ENCODE measurements around the gene TFF2. TPM values are rescaled to one million over a fixed set of nuclear protein-coding genes. Genes with fewer than 3 reads are reported as not detected.

The TFF2 gene
- not detected for polyA plus RNA-seq (ENCODE audit: insufficient read length in 3 of 3)

DNA sequence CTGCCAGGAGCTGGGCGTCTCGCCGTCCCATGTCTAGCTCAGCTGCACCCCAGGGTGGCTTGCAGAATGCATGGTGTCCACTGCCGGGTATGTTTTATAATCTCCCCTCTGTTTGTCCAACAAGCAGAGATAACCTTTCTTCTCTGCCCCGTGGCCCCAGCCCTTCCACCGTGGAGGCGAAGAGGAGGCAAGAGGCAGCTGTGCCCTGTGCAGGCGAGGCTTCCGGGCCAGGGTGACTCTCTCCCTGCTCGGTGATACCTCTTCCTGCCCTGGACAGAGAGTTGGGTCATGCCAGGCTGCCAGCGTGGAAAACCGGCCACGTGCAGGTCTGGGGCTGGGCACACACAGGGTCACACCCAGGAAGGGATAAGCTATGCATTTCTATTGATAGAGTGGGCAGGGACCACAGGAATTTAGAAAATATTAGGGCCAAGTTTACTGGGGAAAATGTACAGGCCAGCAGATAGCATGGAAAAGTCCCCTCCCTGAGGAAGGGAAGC lies at the start of gene TFF2:
Gene TFF2, minus strand, starts transcription at position 68 of the 500 bp plus-strand sequence. Its CDS starts 37 bp downstream, at position 31.
- no peak for DNase-seq (ENCODE audit: low read depth in 3 of 3, low spot score in 2 of 3)

DNA sequence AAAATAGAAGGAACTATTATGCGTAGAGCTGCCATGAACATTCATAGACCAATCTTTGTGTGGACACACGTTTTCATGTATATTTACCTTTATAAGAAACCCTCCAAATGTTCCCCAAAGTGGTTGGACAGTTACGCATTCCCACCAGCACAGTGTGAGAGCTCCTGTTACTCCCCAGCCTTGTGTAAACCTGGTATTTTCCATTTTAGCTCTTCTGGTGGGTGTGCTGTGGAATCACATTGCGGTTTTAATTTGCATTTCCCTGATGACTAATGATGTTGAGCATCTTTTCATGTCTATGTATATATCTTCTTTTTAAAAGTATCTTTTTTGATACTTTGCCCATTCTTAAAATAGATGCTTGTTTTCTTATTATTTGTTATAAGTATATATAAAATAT lies 49.7 kb upstream of the TFF2 start:
- no peak for DNase-seq (ENCODE audit: low read depth in 3 of 3, low spot score in 2 of 3)

- DNase-seq (ENCODE audit: low read depth in 3 of 3, low spot score in 2 of 3): no peak
These were observed 47.7 kb upstream of the TFF2 start for GRCh38 chr21:42398436-42399028.

GRCh38 chr21:42397746-42398394 lies 47.1 kb upstream of the TFF2 start:
- no peak for DNase-seq (ENCODE audit: low read depth in 3 of 3, low spot score in 2 of 3)

GRCh38 chr21:42396799-42397745 lies 46.3 kb upstream of the TFF2 start:
- no peak for DNase-seq (ENCODE audit: low read depth in 3 of 3, low spot score in 2 of 3)

GRCh38 chr21:42395905-42396651 lies 45.3 kb upstream of the TFF2 start, which contains the start of gene TMPRSS3:
TMPRSS3 (minus strand) TSS chr21:42396052; CDS start chr21:42395417, 635 bp downstream.
- no peak for DNase-seq (ENCODE audit: low read depth in 3 of 3, low spot score in 2 of 3)

DNA sequence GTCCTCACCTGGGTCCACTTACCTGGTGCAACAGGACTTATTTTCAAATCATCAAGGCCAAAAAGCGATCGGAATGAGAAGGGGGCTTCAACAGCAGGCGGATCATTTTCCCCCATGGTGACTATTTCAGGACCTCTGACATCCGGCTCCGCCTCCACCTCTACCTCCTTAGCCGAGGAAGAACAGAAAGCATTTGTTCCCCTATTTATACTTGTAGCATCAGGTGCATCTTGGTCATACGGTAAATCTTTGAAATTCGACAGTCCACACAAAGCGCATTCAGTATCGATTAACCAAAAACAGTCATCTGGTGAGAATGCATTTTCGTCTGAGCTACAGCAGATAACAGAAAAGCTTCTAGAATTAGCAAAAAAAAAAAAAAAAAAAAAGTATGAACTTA lies 44.5 kb upstream of the TFF2 start:
- no peak for DNase-seq (ENCODE audit: low read depth in 3 of 3, low spot score in 2 of 3)

DNA sequence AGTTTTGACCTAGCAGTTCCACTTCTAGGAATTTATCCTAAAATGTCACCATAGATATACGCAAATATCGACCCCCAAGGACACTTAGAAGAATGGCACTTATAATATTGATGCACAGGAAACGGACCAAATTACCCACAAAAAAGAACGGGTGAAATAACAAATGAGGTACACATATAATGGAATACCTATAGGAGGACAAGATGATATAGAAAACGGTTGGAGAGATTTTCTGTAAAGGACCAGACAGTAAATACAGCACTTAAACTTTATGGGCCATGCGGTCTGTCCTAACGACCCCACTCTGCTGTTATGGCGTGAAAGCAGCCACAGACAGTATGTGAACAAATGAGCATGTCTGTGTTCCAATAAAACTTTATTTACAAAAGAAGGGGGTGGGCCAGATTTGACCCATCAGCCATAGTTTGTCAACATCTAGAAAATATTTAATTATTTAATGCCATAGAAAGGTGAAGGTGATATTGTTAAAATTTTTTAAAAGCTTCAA lies 42.7 kb upstream of the TFF2 start:
- DNase-seq (ENCODE audit: low read depth in 3 of 3, low spot score in 2 of 3): no peak

DNA sequence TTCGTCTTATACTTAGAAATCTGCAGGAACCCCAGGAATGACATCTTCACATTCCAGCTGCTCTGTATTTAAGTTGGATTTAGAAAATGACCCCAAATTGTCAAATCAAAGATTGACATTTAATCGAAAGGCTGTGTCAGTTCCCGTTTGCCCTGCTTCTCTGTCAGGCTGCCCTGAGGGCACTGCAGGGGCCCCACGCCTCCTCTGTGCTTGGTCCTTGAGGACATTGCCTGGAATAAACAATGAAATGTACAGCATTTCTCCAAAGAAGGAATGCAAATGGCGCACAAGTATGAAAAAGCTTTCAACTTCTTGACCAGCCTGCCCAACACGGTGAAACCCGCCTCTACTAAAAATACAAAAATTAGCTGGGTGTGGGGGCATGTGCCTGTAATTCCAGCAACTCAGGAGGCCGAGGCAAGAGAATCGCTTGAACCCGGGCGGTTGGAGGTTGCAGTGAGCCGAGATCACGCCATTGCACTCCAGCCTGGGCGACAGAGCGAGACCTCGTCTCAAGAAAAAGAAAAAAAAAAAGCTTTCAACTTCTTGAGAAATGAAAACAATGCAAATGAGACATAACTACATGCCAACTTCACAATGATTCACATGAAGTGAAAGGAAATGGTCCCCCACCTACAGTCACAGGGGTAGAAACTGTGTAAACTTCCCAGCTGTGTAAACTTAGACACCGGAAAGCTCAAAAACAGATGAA lies 42.1 kb upstream of the TFF2 start:
- DNase-seq (ENCODE audit: low read depth in 3 of 3, low spot score in 2 of 3): no peak

- DNase-seq (ENCODE audit: low read depth in 3 of 3, low spot score in 2 of 3): no peak
These were observed 40.5 kb upstream of the TFF2 start for GRCh38 chr21:42391297-42391696.

GRCh38 chr21:42390696-42391095 lies 39.9 kb upstream of the TFF2 start:
- DNase-seq (ENCODE audit: low read depth in 3 of 3, low spot score in 2 of 3): no peak

- no peak for DNase-seq (ENCODE audit: low read depth in 3 of 3, low spot score in 2 of 3)
These were observed 39.4 kb upstream of the TFF2 start for GRCh38 chr21:42390193-42390592.

- DNase-seq (ENCODE audit: low read depth in 3 of 3, low spot score in 2 of 3): no peak
These were observed 38.6 kb upstream of the TFF2 start for GRCh38 chr21:42389449-42389835.

DNA sequence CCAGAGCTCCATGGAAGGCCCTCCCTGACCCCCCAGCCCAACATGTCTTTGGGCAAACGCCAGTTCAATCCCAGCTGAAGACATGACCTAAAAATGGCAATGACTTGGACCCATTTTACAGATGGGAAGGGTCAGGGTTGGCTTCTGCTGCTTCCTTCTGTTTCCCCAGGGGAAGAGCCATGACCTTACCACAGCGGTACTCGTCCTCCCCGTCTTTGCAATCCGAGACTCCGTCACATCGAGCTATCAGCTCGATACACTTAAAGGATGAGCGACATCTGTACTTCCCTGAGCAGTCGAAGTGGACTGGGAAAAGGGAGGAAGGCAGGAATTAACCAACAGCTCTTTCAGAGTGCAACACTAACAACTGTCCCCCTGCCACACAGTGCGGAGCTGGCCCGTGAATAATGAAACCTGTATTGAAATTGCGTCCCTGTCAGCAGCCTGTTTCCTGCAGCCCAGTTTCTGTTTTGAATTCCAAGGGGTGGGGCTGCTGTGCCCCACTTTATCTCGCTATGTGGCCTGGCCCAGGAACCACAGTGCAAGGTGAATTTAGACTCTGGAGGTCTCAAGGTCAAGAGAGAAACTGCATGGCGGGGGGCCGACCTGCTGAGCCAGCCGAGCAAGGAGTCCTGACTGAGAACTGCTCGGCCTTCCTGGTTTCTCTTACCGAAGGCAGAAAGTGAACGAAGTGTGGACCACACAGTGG lies 38.1 kb upstream of the TFF2 start:
- no peak for DNase-seq (ENCODE audit: low read depth in 3 of 3, low spot score in 2 of 3)

GRCh38 chr21:42387843-42388340 lies 37.1 kb upstream of the TFF2 start:
- DNase-seq (ENCODE audit: low read depth in 3 of 3, low spot score in 2 of 3): no peak

DNA sequence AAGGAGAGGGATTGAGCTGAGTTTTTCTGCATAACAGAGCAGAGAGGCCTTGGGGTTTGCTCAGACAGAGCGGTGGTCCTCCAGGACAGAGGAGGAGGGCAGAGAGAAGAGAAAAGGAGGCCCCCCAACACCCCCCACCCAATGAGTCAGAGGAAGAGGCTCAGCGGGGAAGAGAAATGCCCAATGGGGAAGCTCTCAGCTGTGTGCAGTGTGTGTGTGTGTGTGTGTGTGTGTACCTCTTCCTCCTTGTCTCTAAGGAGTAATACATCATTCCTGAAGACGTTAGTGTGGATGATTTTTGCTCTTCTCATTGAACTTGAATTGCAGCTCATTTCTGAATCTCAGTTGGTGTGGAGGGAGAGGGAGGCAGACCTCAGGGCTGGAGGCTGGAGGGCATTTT lies 36.4 kb upstream of the TFF2 start:
- DNase-seq (ENCODE audit: low read depth in 3 of 3, low spot score in 2 of 3): no peak

DNA sequence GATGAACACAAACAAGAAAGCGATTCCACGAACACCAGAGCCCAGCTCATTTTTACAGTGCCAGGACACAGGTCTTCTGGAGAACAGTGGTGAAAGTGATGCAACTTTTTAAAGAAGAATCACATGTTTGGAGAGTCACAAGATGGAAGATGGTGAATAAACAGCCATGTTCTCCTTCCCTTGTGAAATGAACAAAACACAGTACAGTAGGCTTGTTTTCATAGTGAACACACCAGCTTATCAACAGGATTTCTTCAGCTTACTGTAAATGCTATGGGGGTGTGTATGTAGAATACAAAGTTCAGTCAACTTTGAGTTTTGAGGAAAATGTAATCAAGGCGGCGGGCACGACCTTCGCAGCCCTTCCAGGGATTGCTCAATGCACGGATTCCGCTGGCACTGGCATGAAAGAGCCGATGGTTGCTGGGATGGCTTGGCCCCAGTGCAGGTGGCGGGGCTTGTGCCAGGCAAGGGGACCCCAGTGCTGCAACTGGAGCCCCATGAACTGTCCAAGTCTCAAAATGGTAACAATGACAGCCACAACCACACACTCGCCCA lies 35.3 kb upstream of the TFF2 start:
- no peak for DNase-seq (ENCODE audit: low read depth in 3 of 3, low spot score in 2 of 3)

- DNase-seq (ENCODE audit: low read depth in 3 of 3, low spot score in 2 of 3): no peak
These were observed 34.8 kb upstream of the TFF2 start for GRCh38 chr21:42385619-42386018.

GRCh38 chr21:42384989-42385388 lies 34.2 kb upstream of the TFF2 start:
- no peak for DNase-seq (ENCODE audit: low read depth in 3 of 3, low spot score in 2 of 3)

Data from right renal cortex interstitium (tissue), 3 donors.